Stimulated activated CD4-positive, alpha-beta T cell treated with anti-CD3 and anti-CD28 coated beads, Interleukin-15, amount 100 ng/mL, for 48 hours (primary cell): ENCODE measurements around the gene HTR3E.
A peak's percentile ranks its signal among the peaks of the same experiment; 100 is the strongest.

Experiments used
- DNase-seq, 2 donors: peaks; one replicate each; pipeline ENCODE4 v3.0.0-alpha.2; 2020; ENCODE audit warnings: low read depth in 2 of 2

Gene HTR3E

DNA sequence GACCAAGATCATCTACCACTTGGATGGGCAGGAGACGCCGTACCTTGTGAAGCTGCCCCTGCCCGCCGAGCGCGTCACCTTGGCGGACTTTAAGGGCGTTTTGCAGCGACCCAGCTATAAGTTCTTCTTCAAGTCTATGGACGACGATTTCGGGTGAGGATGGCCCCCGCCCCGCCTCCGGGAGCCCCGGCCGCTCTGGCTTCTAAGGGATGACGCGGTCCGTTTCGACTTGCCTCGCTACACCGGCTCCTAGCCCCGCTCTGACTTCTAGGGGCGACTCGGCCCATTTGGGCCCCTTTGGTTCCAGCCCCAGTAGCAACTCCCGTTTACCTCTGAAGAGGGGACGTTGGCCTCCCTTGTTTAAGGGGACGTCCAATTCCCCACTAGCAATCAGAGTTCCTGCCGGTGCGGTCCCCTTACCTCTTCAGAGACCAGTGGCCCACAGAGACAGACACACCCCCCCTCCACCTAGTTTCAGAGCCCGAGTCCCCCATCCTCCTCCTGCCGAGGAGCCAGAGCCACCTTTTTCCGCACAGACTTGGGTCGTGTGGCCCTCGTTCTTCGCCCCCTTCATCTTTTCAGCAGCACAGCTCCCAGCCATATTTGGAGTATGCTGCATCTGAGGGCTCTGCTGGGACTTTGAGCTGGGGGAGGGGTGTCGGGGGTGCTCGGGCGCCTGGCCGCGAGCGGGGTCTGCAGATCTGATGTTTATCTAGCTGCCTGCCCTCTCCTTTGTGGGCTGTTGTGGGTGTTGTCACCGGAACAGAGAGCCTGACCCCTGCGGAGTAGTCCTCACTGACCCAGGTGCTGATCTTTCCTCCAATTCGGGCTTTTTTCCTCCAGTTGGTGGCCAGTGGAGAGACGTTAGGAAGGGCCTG is 59.0 kb downstream of the HTR3E start:
- DNase-seq = peak in 1 of 2 donors; percentile 38

DNA sequence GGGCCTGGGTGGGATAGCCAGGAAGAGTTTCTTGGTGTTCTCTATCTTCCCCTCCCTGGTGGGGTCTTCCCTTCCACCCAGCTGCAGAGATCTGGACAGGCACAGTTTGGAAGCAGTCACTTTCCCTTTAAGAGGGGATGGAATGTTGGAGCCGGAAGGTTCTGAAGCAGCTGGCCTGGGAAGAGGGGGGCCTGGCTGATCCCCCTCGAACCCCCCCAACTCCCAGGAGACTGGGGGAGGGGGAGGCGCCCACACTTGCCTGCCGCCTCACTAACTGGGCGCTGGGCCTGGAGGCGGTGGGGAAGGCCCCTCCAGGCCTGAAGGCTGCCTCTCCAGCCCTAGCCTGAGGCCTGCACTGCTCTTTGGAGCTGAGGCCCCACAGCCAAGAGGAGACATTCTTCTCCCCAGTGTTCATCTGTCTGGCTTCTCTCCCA is 59.7 kb downstream of the HTR3E start:
- no peak for DNase-seq
